K562 (cell line): ENCODE measurements around the gene LSP1. TPM values are rescaled to one million over a fixed set of nuclear protein-coding genes. Genes with fewer than 3 reads are reported as not detected.
A peak's percentile ranks its signal among the peaks of the same experiment; 100 is the strongest.

Experiments used
- DDX20 ChIP-seq: fragments of 450-650 bp; IDR thresholded peaks from 2 replicates; pipeline ENCODE4 v1.6.1; 2016; ENCODE audit warnings: missing genetic modification characterization, low read depth, mild to moderate bottlenecking, missing compliant biosample characterization, moderate library complexity
- DMBX1 ChIP-seq: fragments of 250-450 bp; sonication (Bioruptor Pico); IDR thresholded peaks from 2 replicates; pipeline ENCODE4 v1.8.0; 2022; ENCODE audit warnings: inconsistent platforms, mild to moderate bottlenecking, moderate library complexity, borderline replicate concordance
- NR3C1 ChIP-seq: sonication (generic); formaldehyde crosslinking; IDR thresholded peaks from 2 replicates; pipeline ENCODE4 v1.8.1; 2022; ENCODE audit warnings: missing genetic modification reagents
- PHF21A ChIP-seq: fragments of 450-650 bp; IDR thresholded peaks from 2 replicates; pipeline ENCODE4 v1.6.1; 2017; ENCODE audit warnings: low read depth, borderline replicate concordance
- SOX6 ChIP-seq: fragments of 450-650 bp; IDR thresholded peaks from 2 replicates; pipeline ENCODE4 v1.6.1; 2014; ENCODE audit warnings: mild to moderate bottlenecking
- TEAD2 ChIP-seq: fragments of 450-650 bp; IDR thresholded peaks from 2 replicates; pipeline ENCODE4 v1.6.1; 2016; ENCODE audit warnings: missing genetic modification characterization, control low read depth, missing compliant biosample characterization
- polyA plus RNA-seq, 8 experiments: library from polyadenylated mRNA; depleted of rRNA in 4 of 8; stranded (reverse) in 5 of 8; unstranded in 3 of 8; fragments of >200 nt; fragmentation: Nextera tagmentation in 2 of 8; fragmentation: Illumina TruSeq in 1 of 8; extraction: Ambion mirVana in 2 of 8; extraction: Trizol in 1 of 8; gene quantifications; 2 replicates each; pipeline versions ENCODE4 v1.2.1 to v1.2.3, GENCODE V29; 2011 to 2014; ENCODE audit warnings: inconsistent platforms in 1 of 8, missing spikeins in 1 of 8
- total RNA-seq, 7 experiments: library from RNA; depleted of rRNA in 6 of 7; stranded (reverse); fragments of >200 nt in 6 of 7; fragmentation: Illumina TruSeq in 2 of 7; extraction: Trizol in 2 of 7; gene quantifications; 2 replicates each; pipeline versions ENCODE4 v1.2.1 to v1.2.3, GENCODE V29; 2011 to 2021; ENCODE audit warnings: low replicate concordance in 1 of 7
- TF ChIP-seq, protein P1 (sequence below), 2 experiments: fragments of 450-650 bp in 1 of 2; sonication (generic) in 1 of 2; formaldehyde crosslinking in 1 of 2; IDR thresholded peaks; 2 replicates each; pipeline versions ENCODE4 v1.7.1 to v1.9.0; 2016 to 2022; ENCODE audit warnings: inconsistent platforms in 1 of 2, mild to moderate bottlenecking in 1 of 2, missing genetic modification reagents in 1 of 2

Gene LSP1
- total and polyA plus RNA-seq, 9 of the 15 experiments (the other 6 are each of a cell fraction or from before 2014, with no cell fraction given), result 0.08 to 2.9 (median 0.65) TPM; not detected in 2

DNA sequence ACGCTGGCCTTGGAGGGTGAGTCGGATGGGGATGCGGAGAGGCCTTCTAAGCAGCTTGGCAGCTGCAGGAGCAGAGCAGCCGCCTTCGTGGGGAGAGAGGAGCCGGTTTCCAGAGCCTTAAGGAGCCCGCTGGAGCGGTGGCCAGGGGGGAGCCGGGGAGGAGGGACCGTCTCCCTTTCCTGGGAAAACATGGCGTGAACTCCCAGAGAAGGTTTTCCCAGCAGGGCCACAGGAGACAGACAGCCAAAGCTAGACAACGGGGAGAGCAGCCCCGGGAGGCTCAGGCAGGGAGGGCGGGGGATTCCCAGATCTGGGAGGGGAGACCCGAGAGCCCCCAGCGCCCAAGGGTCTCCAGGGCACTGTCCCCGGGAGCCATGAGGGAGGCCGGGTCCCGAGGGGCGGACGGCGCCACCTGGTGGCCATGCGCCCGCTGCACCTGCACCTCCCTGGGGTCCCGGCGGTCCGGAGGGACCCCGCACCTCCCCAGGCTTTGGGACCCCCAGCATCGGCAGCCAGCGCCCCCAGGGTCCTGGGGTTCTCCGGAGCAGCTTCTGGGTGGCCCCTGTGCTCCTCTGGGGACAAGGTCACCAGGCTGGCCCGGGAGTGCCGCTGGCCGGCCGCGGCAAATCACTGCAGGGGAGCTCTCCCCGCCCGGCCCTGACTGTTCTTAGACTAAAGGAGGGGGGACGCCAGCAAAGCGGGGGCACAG is 20.5 kb upstream of the LSP1 start (continued):
- TF ChIP-seq, protein P1, sequence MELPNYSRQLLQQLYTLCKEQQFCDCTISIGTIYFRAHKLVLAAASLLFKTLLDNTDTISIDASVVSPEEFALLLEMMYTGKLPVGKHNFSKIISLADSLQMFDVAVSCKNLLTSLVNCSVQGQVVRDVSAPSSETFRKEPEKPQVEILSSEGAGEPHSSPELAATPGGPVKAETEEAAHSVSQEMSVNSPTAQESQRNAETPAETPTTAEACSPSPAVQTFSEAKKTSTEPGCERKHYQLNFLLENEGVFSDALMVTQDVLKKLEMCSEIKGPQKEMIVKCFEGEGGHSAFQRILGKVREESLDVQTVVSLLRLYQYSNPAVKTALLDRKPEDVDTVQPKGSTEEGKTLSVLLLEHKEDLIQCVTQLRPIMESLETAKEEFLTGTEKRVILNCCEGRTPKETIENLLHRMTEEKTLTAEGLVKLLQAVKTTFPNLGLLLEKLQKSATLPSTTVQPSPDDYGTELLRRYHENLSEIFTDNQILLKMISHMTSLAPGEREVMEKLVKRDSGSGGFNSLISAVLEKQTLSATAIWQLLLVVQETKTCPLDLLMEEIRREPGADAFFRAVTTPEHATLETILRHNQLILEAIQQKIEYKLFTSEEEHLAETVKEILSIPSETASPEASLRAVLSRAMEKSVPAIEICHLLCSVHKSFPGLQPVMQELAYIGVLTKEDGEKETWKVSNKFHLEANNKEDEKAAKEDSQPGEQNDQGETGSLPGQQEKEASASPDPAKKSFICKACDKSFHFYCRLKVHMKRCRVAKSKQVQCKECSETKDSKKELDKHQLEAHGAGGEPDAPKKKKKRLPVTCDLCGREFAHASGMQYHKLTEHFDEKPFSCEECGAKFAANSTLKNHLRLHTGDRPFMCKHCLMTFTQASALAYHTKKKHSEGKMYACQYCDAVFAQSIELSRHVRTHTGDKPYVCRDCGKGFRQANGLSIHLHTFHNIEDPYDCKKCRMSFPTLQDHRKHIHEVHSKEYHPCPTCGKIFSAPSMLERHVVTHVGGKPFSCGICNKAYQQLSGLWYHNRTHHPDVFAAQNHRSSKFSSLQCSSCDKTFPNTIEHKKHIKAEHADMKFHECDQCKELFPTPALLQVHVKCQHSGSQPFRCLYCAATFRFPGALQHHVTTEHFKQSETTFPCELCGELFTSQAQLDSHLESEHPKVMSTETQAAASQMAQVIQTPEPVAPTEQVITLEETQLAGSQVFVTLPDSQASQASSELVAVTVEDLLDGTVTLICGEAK (IDR thresholded peaks at IDR 0.05), result no peak
- TF ChIP-seq, protein P1 (CRISPR knock-in tag; IDR thresholded peaks at IDR 0.05), result no peak
- TF ChIP-seq TEAD2 (tag), result no peak
- TF ChIP-seq PHF21A, result peak; percentile 90
- no peak for TF ChIP-seq DMBX1 (CRISPR knock-in tag)
- no peak for TF ChIP-seq DDX20 (tag)
- no peak for TF ChIP-seq NR3C1 (CRISPR knock-in tag)
- TF ChIP-seq SOX6, result no peak
